OCI-LY3 (cell line): ENCODE data around the gene MVK.

ENCODE experiments used
- H2AFZ ChIP-seq: fragments of 200-600, 300-600 bp; shearing (Covaris generic); 2 replicates; pipeline ENCODE4 v1.6.0; 2014; ENCODE audit warnings: antibody characterized with exemption, low read depth, low read length
- H3K27ac ChIP-seq: fragments of 200-600, 300-600 bp; sonication (generic); 2 replicates; pipeline ENCODE4 v1.5.1; 2014; ENCODE audit warnings: mild to moderate bottlenecking, low read length, moderate library complexity, mixed read lengths
- H3K27me3 ChIP-seq: fragments of 200-600, 300-600 bp; sonication (generic); 2 replicates; pipeline ENCODE4 v1.6.1; 2014; ENCODE audit warnings: low read depth, low read length, mixed read lengths
- H3K36me3 ChIP-seq: fragments of 200-600, 300-600 bp; sonication (generic); replicated peaks from 2 replicates; pipeline ENCODE3; 2014; ENCODE audit warnings: low read depth, low read length, mixed read lengths
- H3K4me1 ChIP-seq: fragments of 300-600, 200-600 bp; sonication (generic); 2 replicates; pipeline ENCODE4 v1.6.1; 2014; ENCODE audit warnings: low read length, mixed read lengths
- H3K4me2 ChIP-seq: fragments of 200-600, 300-600 bp; sonication (generic); 2 replicates; pipeline ENCODE4 v1.6.1; 2014; ENCODE audit warnings: low read length, mixed read lengths
- H3K4me3 ChIP-seq: fragments of 300-600, 200-600 bp; sonication (generic); 2 replicates; pipeline ENCODE4 v1.5.1; 2014; ENCODE audit warnings: antibody characterized with exemption, mild to moderate bottlenecking, low read length, moderate library complexity
- H3K79me2 ChIP-seq: fragments of 300-600, 200-600 bp; shearing (Covaris generic); 2 replicates; pipeline ENCODE4 v1.6.1; 2014; ENCODE audit warnings: mild to moderate bottlenecking, low read length, mixed read lengths
- H3K9ac ChIP-seq: fragments of 300-600, 200-600 bp; shearing (Covaris generic); 2 replicates; pipeline ENCODE4 v1.6.0; 2014; ENCODE audit warnings: mild to moderate bottlenecking, low read length, moderate library complexity
- H3K9me3 ChIP-seq: fragments of 200-600, 300-600 bp; shearing (Covaris generic); 2 replicates; pipeline ENCODE4 v1.6.1; 2014; ENCODE audit warnings: low read length, mixed read lengths; ENCODE audit not compliant: insufficient read depth
- H4K20me1 ChIP-seq: fragments of 200-600, 300-600 bp; sonication (generic); 2 replicates; pipeline ENCODE4 v1.6.1; 2016; ENCODE audit warnings: low read length, mixed read lengths; ENCODE audit not compliant: insufficient read depth
- EZH2phosphoT487 ChIP-seq: fragments of 200-600 bp; shearing (Covaris generic); IDR thresholded peaks from 2 replicates; pipeline ENCODE4 v1.6.1; 2018; ENCODE audit warnings: antibody characterized with exemption, mixed run types, low read depth
- TF ChIP-seq, protein P1 (sequence below): fragments of 200-600, 300-600 bp; sonication (generic); IDR thresholded peaks from 2 replicates; pipeline ENCODE4 v1.5.1; 2014; ENCODE audit warnings: antibody characterized with exemption, low read length, low read depth

MVK gene

GRCh38 chr12:109589240-109589590, 15.6 kb downstream of the MVK start:
- no peak overlapping the region for H3K27ac ChIP-seq
- no peak overlapping the region for H3K4me3 ChIP-seq
- no peak overlapping the region for H2AFZ ChIP-seq
- H3K4me2 ChIP-seq, result no peak overlapping the region
- TF ChIP-seq, protein P1, sequence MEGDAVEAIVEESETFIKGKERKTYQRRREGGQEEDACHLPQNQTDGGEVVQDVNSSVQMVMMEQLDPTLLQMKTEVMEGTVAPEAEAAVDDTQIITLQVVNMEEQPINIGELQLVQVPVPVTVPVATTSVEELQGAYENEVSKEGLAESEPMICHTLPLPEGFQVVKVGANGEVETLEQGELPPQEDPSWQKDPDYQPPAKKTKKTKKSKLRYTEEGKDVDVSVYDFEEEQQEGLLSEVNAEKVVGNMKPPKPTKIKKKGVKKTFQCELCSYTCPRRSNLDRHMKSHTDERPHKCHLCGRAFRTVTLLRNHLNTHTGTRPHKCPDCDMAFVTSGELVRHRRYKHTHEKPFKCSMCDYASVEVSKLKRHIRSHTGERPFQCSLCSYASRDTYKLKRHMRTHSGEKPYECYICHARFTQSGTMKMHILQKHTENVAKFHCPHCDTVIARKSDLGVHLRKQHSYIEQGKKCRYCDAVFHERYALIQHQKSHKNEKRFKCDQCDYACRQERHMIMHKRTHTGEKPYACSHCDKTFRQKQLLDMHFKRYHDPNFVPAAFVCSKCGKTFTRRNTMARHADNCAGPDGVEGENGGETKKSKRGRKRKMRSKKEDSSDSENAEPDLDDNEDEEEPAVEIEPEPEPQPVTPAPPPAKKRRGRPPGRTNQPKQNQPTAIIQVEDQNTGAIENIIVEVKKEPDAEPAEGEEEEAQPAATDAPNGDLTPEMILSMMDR, result no peak
- TF ChIP-seq EZH2phosphoT487, result no peak
- H3K9me3 ChIP-seq, result no peaks in the 10 kb centered on the region
- no peaks in the 10 kb centered on the region for H3K79me2 ChIP-seq
- H4K20me1 ChIP-seq, result no peaks in the 10 kb centered on the region
- no peak overlapping the region for H3K9ac ChIP-seq
- peaks cover 14% of the 10 kb centered on the region for H3K36me3 ChIP-seq
- no peaks in the 10 kb centered on the region for H3K4me1 ChIP-seq
- H3K27me3 ChIP-seq, result no peaks in the 10 kb centered on the region

DNA sequence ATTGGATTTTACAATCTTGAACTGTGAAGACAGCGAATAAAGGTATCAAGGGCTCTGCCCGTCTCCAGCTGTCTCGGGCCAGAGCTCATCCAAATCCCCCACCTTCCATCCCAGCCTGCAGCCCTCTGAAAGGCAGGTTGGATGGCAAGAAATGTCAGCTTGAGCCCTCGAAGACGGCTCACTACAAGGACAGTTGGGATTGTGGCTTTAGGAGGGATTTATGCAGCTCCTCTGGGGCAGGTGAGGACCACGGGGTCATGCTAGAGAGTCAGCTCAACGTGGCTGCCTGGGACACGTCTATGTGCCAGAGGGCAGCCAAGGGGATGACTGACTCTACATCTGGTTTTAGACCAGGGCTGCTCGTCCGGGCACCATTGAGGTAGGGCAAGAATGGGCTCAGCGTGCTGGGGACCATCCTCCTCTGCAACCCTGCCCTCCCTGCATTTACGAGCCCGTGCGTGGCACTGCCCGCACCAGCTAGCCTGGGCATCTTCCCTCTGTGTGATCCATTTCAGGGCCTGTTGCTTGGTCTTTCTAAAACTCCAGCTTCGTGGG, 16.2 kb downstream of the MVK start:
- Histone ChIP-seq H3K27ac (no peak overlapping the region), H3K9ac (no peak overlapping the region), H4K20me1 (no peaks in the 10 kb centered on the region), H3K4me3 (no peak overlapping the region), H3K36me3 (peaks cover 17% of the 10 kb centered on the region), H3K79me2 (no peaks in the 10 kb centered on the region), H3K9me3 (no peaks in the 10 kb centered on the region), H3K4me2 (no peak overlapping the region), H3K27me3 (no peaks in the 10 kb centered on the region), H2AFZ (no peak overlapping the region), H3K4me1 (peaks cover 4% of the 10 kb centered on the region)
- no peak for TF ChIP-seq EZH2phosphoT487
- TF ChIP-seq, protein P1, result no peak

- no peak for TF ChIP-seq EZH2phosphoT487
- TF ChIP-seq, protein P1, result no peak
- H4K20me1 ChIP-seq, result no peaks in the 10 kb centered on the region
- peaks cover 12% of the 10 kb centered on the region for H3K4me1 ChIP-seq
- H3K79me2 ChIP-seq, result no peaks in the 10 kb centered on the region
- H3K9ac ChIP-seq, result no peak overlapping the region
- H3K9me3 ChIP-seq, result no peaks in the 10 kb centered on the region
- no peak overlapping the region for H2AFZ ChIP-seq
- no peak overlapping the region for H3K4me2 ChIP-seq
- H3K36me3 ChIP-seq, result peaks cover 17% of the 10 kb centered on the region
- H3K4me3 ChIP-seq, result no peak overlapping the region
- H3K27ac ChIP-seq, result no peak overlapping the region
- H3K27me3 ChIP-seq, result no peaks in the 10 kb centered on the region
Observed at GRCh38 chr12:109590566-109590965, 17.0 kb downstream of the MVK start.

DNA sequence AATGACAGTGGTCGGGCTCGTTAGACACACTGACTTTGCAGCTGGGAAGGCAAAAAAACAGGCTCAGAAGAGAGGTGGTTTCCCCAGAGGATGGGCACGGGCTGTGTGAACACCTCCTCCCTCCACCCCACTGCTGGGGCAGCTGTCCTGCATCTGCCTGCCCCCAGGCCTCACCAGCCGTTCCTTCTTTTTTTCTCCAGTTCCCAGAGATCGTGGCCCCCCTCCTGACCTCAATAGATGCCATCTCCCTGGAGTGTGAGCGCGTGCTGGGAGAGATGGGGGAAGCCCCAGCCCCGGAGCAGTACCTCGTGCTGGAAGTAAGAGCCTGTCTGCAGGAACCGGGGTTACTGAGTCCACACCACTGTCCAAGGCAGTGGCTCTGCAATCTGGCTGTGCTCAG, 17.4 kb downstream of the MVK start:
- Histone ChIP-seq H4K20me1 (no peaks in the 10 kb centered on the region), H3K27me3 (no peaks in the 10 kb centered on the region), H3K4me3 (no peak overlapping the region), H3K9me3 (no peaks in the 10 kb centered on the region), H2AFZ (no peak overlapping the region), H3K79me2 (no peaks in the 10 kb centered on the region), H3K9ac (no peak overlapping the region), H3K36me3 (peaks cover 22% of the 10 kb centered on the region), H3K27ac (no peak overlapping the region), H3K4me2 (no peak overlapping the region), H3K4me1 (peaks cover 16% of the 10 kb centered on the region)
- TF ChIP-seq EZH2phosphoT487, result no peak
- TF ChIP-seq, protein P1, result no peak
